Measurements from ENCODE around the gene SHISA2. TPM values are rescaled to one million over a fixed set of nuclear protein-coding genes. Genes with fewer than 3 reads are reported as not detected.

Gene SHISA2
- total and polyA plus RNA-seq, 2 of the 8 experiments (the other 6 are each of a cell fraction or from before 2014, with no cell fraction given): 10.2 to 23.8 TPM

DNA sequence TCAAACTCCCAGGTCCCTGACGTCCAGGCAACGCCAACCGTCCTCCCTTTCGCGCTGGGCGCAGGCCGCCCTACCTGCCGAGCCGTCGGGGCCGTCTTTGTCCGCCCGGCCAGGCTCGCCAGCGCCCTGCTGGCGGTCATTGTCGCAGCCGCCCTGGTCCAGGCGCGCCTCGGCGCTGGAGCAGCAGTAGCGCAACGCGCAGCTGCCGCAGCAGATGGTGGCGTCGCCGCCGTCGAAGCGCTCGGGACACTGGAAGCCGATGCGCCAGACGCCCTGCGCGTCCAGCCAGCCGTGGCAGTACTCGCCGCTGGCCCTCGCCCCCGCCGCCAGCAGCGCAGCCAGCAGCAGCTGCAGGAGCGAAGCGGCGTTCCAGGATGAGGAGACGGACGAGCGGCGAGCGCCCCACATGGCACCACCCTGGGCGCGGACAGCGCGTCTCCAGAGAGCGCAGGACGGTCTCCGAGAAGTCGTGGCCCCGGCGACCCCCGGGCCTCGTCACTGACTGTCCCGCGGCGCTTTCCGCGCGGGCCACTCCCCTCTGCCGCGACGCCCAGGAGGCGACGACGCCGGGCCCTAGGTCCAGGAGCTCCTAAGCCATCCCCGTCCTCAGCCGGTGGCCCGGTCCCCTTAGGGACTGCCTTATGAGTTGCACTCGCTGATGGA is 1.1 kb downstream of the SHISA2 start:
- Histone ChIP-seq H3K79me2 (ENCODE audit: control insufficient read depth in 1 of 2, insufficient read depth in 2 of 2, low read length in 2 of 2) (peaks cover 0 to 9% of the 10 kb centered on the region in 2 experiments; a peak in 1 of 4 replicates), H2BK5ac (ENCODE audit: low read depth, low read length) (no peak overlapping the region), H2AK5ac (ENCODE audit: low read depth, low read length) (no peak overlapping the region), H3K9me3 (ENCODE audit: insufficient read depth in 2 of 2, low read depth in 1 of 2, low read length in 1 of 2) (no peaks in the 10 kb centered on the region), H4K5ac (ENCODE audit: insufficient read length, low read depth, low read length) (no peak overlapping the region), H4K20me1 (replicated peaks in 1 of 2; ENCODE audit: control insufficient read depth in 1 of 2, insufficient read depth in 2 of 2, low read length in 2 of 2) (peaks cover 2 to 5% of the 10 kb centered on the region in 2 experiments), H3K27me3 (replicated peaks in 1 of 4; ENCODE audit: control insufficient read depth in 3 of 4, extremely low read depth in 1 of 4, insufficient read depth in 3 of 4, low read length in 3 of 4) (peaks cover 9 to 45% (median 23%) of the 10 kb centered on the region in 4 experiments), H3K27ac (ENCODE audit: low read depth, low read length) (no peak overlapping the region), H3K23me2 (ENCODE audit: low read depth, low read length) (peaks cover 18% of the 10 kb centered on the region; the same call in 1 of the 2 replicates), H4K8ac (ENCODE audit: extremely low read depth, insufficient read depth, low read length) (peak overlapping the region; percentile 70), H2BK120ac (replicated peaks; ENCODE audit: low read depth, low read length) (no peak overlapping the region), H3K18ac (ENCODE audit: extremely low read depth, low read length) (peak overlapping the region; percentile 73; the same call in 1 of the 2 replicates), H3K14ac (ENCODE audit: insufficient read length) (no peak overlapping the region), H3K36me3 (ENCODE audit: control insufficient read depth in 2 of 4, insufficient read depth in 4 of 4, low read length in 3 of 4) (peaks cover 0 to 9% (median 5%) of the 10 kb centered on the region in 4 experiments; a peak in 5 of 8 replicates), H4K91ac (replicated peaks; ENCODE audit: insufficient read length, low read length) (no peak overlapping the region), H3K9ac (replicated peaks in 1 of 4; ENCODE audit: extremely low read depth in 1 of 4, low read depth in 3 of 4, low read length in 3 of 4) (peak overlapping the region in 2 of 4 experiments; percentile 14 to 25; a peak in 4 of 7 replicates), H3K23ac (ENCODE audit: insufficient read length) (no peak overlapping the region), H2BK20ac (ENCODE audit: low read length) (no peak overlapping the region), H3K79me1 (ENCODE audit: low read depth, low read length) (no peaks in the 10 kb centered on the region), H3K56ac (replicated peaks; ENCODE audit: insufficient read length, low read depth, low read length) (no peak overlapping the region), H3K4me2 (ENCODE audit: insufficient read depth in 1 of 2, low read depth in 2 of 2, low read length in 2 of 2) (peak overlapping the region; percentile 74 to 84), H2BK15ac (ENCODE audit: low read length) (peak overlapping the region; percentile 82; the same call in 1 of the 2 replicates), H2AFZ (ENCODE audit: low read length) (no peak overlapping the region), H3K4me1 (replicated peaks in 1 of 4; ENCODE audit: control insufficient read depth in 3 of 4, insufficient read depth in 4 of 4, low read length in 3 of 4) (peaks cover 2 to 3% (median 2%) of the 10 kb centered on the region in 4 experiments; a peak in 4 of 7 replicates), H3K4ac (replicated peaks; ENCODE audit: insufficient read length, low read depth, low read length) (no peak overlapping the region), H2BK12ac (ENCODE audit: low read depth, low read length) (no peak overlapping the region), H3K4me3 (ENCODE audit: extremely low read depth in 1 of 4, insufficient read depth in 2 of 4, low read depth in 3 of 4, low read length in 4 of 4) (peak overlapping the region; percentile 32 to 68 (median 55))
- WGBS, 2 experiments (ENCODE audit: extremely low coverage in 1 of 2, insufficient coverage in 1 of 2, insufficient read length in 1 of 2, insufficient replicate concordance in 2 of 2, low coverage in 1 of 2, low lambda C conversion rate in 2 of 2, missing lambda C conversion rate in 1 of 2): 2% methylated on average over 65 of the region's 82 CpGs; no CpG with 5 or more reads in 1 of the 2 experiments
- ChIA-PET CTCF (ENCODE audit: partially characterized antibody) (interaction anchor here (1.0 to 2.8 kb wide), 3 partner anchors 14 to 365 kb away, joined by 3 to 16 read pairs (median 6); no protein-coding TSS in a partner anchor), POLR2A (ENCODE audit: partially characterized antibody) (interaction anchor here (0.6 to 2.6 kb wide), 21 partner anchors 10 to 373 kb away, joined by 3 to 10 read pairs (median 4); no protein-coding TSS in a partner anchor)
- DNase-seq (ENCODE audit: low read depth in 1 of 2, low spot score in 2 of 2): peak in 1 of 2 experiments; percentile 80
- no peak for FAIRE-seq
- TF ChIP-seq SUZ12 (IDR thresholded peaks at IDR 0.05; ENCODE audit: low read length) (peak; percentile 78), GTF2F1 (IDR thresholded peaks at IDR 0.05; ENCODE audit: borderline replicate concordance, low read depth, low read length) (no peak), NANOG (IDR thresholded peaks at IDR 0.05; ENCODE audit: insufficient read depth, low read depth, low read length, poor library complexity, severe bottlenecking) (peak; percentile 3), SIX5 (IDR thresholded peaks at IDR 0.05; ENCODE audit: low read depth, low read length) (no peak), RFX5 (IDR thresholded peaks at IDR 0.05; ENCODE audit: borderline replicate concordance, low read depth, low read length) (no peak), CREB1 (IDR thresholded peaks at IDR 0.05) (no peak), TEAD4 (IDR thresholded peaks at IDR 0.05; ENCODE audit: low read depth, low read length) (0 out of 2 replicates have a peak, but pooled peaks have one; percentile 5), PHF8 (conservative IDR thresholded peaks at IDR 0.05; ENCODE audit: low read depth, low read length) (peak; percentile 1; the same call in 1 of the 2 replicates)
- TF ChIP-seq, protein P1, sequence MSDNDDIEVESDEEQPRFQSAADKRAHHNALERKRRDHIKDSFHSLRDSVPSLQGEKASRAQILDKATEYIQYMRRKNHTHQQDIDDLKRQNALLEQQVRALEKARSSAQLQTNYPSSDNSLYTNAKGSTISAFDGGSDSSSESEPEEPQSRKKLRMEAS (IDR thresholded peaks at IDR 0.05): peak; percentile 86
- TF ChIP-seq, protein P2, sequence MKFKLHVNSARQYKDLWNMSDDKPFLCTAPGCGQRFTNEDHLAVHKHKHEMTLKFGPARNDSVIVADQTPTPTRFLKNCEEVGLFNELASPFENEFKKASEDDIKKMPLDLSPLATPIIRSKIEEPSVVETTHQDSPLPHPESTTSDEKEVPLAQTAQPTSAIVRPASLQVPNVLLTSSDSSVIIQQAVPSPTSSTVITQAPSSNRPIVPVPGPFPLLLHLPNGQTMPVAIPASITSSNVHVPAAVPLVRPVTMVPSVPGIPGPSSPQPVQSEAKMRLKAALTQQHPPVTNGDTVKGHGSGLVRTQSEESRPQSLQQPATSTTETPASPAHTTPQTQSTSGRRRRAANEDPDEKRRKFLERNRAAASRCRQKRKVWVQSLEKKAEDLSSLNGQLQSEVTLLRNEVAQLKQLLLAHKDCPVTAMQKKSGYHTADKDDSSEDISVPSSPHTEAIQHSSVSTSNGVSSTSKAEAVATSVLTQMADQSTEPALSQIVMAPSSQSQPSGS (IDR thresholded peaks at IDR 0.05; ENCODE audit: low read length): no peak
